ENCODE results near the gene KIF21A. TPM values are rescaled to one million over a fixed set of nuclear protein-coding genes. Genes with fewer than 3 reads are reported as not detected.

The KIF21A gene
- total RNA-seq, 1 donor, result 4.3 TPM

DNA sequence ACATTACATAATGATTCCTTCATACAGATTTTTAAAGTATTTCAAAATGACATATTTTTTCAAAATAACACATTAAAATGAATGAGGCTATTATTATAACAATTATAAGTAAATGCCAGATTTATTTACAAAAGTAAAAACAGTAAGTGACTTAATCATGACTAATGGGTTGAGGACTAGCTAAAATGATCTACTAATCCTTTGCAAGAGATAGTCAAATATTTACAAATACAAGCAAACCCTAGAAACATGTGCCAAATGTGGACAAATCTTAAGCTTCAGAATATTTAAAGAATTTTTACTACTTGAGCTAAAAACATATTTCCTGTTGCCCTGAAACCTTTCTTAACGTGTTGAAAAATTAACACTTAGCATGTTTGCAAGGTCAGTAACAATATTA, 74.8 kb downstream of the KIF21A start:
- Histone ChIP-seq H3K4me2 (ENCODE audit: insufficient read depth, low read length) (no peak overlapping the region), H3K4me1 (ENCODE audit: insufficient read depth, low read length) (no peaks in the 10 kb centered on the region), H3K27me3 (ENCODE audit: insufficient read depth, low read length) (no peaks in the 10 kb centered on the region), H3K79me2 (ENCODE audit: insufficient read depth, low read length) (no peaks in the 10 kb centered on the region), H2AFZ (ENCODE audit: low read length) (no peak overlapping the region), H3K27ac (ENCODE audit: low read depth, low read length) (no peak overlapping the region), H3K4me3 (ENCODE audit: insufficient read depth, low read length) (no peak overlapping the region), H4K20me1 (ENCODE audit: insufficient read depth, low read length) (no peaks in the 10 kb centered on the region), H3K36me3 (ENCODE audit: insufficient read depth, low read length) (no peaks in the 10 kb centered on the region), H3K9me3 (ENCODE audit: low read depth, low read length) (no peaks in the 10 kb centered on the region)
- DNase-seq (ENCODE audit: insufficient read length, low spot score, missing footprints), result peak; percentile 0
- TF ChIP-seq, protein P1, sequence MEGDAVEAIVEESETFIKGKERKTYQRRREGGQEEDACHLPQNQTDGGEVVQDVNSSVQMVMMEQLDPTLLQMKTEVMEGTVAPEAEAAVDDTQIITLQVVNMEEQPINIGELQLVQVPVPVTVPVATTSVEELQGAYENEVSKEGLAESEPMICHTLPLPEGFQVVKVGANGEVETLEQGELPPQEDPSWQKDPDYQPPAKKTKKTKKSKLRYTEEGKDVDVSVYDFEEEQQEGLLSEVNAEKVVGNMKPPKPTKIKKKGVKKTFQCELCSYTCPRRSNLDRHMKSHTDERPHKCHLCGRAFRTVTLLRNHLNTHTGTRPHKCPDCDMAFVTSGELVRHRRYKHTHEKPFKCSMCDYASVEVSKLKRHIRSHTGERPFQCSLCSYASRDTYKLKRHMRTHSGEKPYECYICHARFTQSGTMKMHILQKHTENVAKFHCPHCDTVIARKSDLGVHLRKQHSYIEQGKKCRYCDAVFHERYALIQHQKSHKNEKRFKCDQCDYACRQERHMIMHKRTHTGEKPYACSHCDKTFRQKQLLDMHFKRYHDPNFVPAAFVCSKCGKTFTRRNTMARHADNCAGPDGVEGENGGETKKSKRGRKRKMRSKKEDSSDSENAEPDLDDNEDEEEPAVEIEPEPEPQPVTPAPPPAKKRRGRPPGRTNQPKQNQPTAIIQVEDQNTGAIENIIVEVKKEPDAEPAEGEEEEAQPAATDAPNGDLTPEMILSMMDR (IDR thresholded peaks at IDR 0.05; ENCODE audit: extremely low read depth, low read depth, low read length), result no peak

DNA sequence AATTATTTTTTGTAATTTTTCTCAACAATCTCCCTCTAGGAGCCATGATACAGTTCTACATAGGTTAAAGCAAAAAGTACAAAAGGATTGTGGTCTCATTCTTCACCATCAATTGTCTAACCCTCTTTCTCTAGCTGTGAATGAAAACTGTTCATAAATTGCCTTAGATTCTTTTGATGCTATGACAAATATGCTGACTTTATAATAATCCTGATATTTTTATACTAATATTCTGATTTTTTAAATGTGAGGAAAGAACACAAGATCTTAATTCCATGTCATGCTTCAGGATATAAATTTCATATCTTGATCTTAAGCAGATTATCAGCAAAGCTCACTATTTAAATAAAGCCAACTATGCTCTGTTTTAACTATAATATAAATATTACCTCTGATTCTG, 75.4 kb downstream of the KIF21A start:
- no peak overlapping the region for H3K4me3 ChIP-seq (ENCODE audit: insufficient read depth, low read length)
- no peaks in the 10 kb centered on the region for H3K9me3 ChIP-seq (ENCODE audit: low read depth, low read length)
- H2AFZ ChIP-seq (ENCODE audit: low read length), result no peak overlapping the region
- TF ChIP-seq, protein P1 (IDR thresholded peaks at IDR 0.05; ENCODE audit: extremely low read depth, low read depth, low read length), result no peak
- H3K4me1 ChIP-seq (ENCODE audit: insufficient read depth, low read length), result no peaks in the 10 kb centered on the region
- H3K36me3 ChIP-seq (ENCODE audit: insufficient read depth, low read length), result no peaks in the 10 kb centered on the region
- no peaks in the 10 kb centered on the region for H3K27me3 ChIP-seq (ENCODE audit: insufficient read depth, low read length)
- no peaks in the 10 kb centered on the region for H4K20me1 ChIP-seq (ENCODE audit: insufficient read depth, low read length)
- no peak overlapping the region for H3K27ac ChIP-seq (ENCODE audit: low read depth, low read length)
- no peak for DNase-seq (ENCODE audit: insufficient read length, low spot score, missing footprints)
- no peak overlapping the region for H3K4me2 ChIP-seq (ENCODE audit: insufficient read depth, low read length)
- H3K79me2 ChIP-seq (ENCODE audit: insufficient read depth, low read length), result no peaks in the 10 kb centered on the region

DNA sequence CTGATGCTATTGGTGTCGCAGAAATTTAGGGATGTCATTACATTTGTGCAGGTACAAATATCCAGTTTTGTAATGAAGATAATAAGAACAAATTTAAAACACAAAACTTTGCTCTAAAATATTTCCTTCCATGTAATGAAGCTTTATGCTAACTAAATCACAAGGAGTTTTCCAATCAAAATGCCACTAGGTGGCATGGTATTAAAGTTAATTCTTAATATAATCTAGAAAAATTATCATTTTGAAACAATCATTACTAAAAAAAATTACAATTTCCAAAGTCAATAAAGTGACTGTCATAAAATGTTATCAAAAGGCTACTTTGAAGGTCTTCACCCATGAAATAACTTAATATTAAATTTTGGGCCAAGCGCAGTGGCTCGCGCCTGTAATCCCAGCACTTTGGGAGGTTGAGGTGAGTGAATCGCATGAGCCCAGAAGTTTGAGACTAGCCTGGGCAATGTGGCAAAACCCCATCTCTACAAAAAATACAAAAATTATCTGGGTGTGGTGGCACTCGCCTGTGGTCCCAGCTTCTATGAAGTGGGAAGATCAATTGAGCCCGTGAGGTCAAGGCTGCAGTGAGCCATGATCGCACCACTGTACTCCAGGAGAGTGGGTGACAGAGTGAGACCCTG, 77.4 kb downstream of the KIF21A start:
- no peak overlapping the region for H3K4me2 ChIP-seq (ENCODE audit: insufficient read depth, low read length)
- H2AFZ ChIP-seq (ENCODE audit: low read length), result no peak overlapping the region
- TF ChIP-seq, protein P1 (IDR thresholded peaks at IDR 0.05; ENCODE audit: extremely low read depth, low read depth, low read length), result peak; percentile 31
- H4K20me1 ChIP-seq (ENCODE audit: insufficient read depth, low read length), result no peaks in the 10 kb centered on the region
- H3K27me3 ChIP-seq (ENCODE audit: insufficient read depth, low read length), result no peaks in the 10 kb centered on the region
- H3K36me3 ChIP-seq (ENCODE audit: insufficient read depth, low read length), result no peaks in the 10 kb centered on the region
- no peak overlapping the region for H3K27ac ChIP-seq (ENCODE audit: low read depth, low read length)
- H3K4me3 ChIP-seq (ENCODE audit: insufficient read depth, low read length), result no peak overlapping the region
- H3K79me2 ChIP-seq (ENCODE audit: insufficient read depth, low read length), result no peaks in the 10 kb centered on the region
- DNase-seq (ENCODE audit: insufficient read length, low spot score, missing footprints), result no peak
- H3K4me1 ChIP-seq (ENCODE audit: insufficient read depth, low read length), result no peaks in the 10 kb centered on the region
- H3K9me3 ChIP-seq (ENCODE audit: low read depth, low read length), result no peaks in the 10 kb centered on the region

DNA sequence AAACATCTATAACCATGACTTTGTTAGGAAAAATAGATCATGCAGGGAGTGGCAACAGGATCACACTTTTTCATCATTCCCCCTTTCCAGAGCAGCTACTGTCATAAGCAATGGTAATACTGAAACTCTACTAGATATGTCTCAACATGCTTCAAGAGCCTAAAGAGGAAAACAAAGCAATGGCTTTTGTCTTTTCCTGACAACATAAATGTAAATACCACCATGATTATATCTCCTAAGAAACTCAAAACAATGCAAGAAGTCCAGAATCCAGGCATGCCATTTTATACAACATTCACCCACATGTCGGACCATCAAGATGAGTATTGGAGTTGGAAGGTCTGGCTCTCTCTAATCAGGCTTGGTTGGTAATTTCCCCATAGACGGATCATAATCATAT, 78.7 kb downstream of the KIF21A start:
- no peaks in the 10 kb centered on the region for H3K4me1 ChIP-seq (ENCODE audit: insufficient read depth, low read length)
- peak; percentile 14 for DNase-seq (ENCODE audit: insufficient read length, low spot score, missing footprints)
- no peaks in the 10 kb centered on the region for H3K9me3 ChIP-seq (ENCODE audit: low read depth, low read length)

More for the DNA sequence above, 78.7 kb downstream of the KIF21A start:
- Histone ChIP-seq H4K20me1 (ENCODE audit: insufficient read depth, low read length) (no peaks in the 10 kb centered on the region), H3K27ac (ENCODE audit: low read depth, low read length) (no peak overlapping the region), H3K4me3 (ENCODE audit: insufficient read depth, low read length) (no peak overlapping the region), H3K36me3 (ENCODE audit: insufficient read depth, low read length) (no peaks in the 10 kb centered on the region), H3K27me3 (ENCODE audit: insufficient read depth, low read length) (no peaks in the 10 kb centered on the region), H3K4me2 (ENCODE audit: insufficient read depth, low read length) (no peak overlapping the region), H2AFZ (ENCODE audit: low read length) (no peak overlapping the region), H3K79me2 (ENCODE audit: insufficient read depth, low read length) (no peaks in the 10 kb centered on the region)
- TF ChIP-seq, protein P1 (IDR thresholded peaks at IDR 0.05; ENCODE audit: extremely low read depth, low read depth, low read length), result no peak

All from osteoblast (primary cell).